ENCODE results near the gene WBP4. TPM values are rescaled to one million over a fixed set of nuclear protein-coding genes. Genes with fewer than 3 reads are reported as not detected.
A peak's percentile ranks its signal among the peaks of the same experiment; 100 is the strongest.

The WBP4 gene
- total RNA-seq, 1 experiment from 2014 or later, result 10.0 TPM

DNA sequence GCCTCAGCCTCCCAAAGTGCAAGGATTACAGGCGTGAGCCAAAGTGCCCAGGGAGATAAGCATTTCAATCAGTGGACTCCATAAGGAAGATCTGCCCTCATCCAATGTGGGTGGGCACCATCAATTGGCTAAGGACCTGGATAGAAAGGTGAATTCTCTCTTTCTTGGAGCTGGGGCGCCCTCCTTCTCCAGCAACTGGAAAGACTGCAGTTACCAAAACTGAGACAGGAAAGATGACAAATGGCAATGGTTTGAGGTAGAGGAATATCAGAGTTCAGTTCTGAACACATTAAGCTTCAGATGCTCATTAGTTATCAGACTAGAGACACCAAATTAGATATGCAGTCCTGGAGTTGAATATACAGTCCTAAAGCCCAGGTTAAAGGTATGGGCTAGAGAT, 31.7 kb upstream of the WBP4 start:
- Histone ChIP-seq H3K36me3 (ENCODE audit: control insufficient read depth, insufficient read depth, low read length) (no peaks in the 10 kb centered on the region), H3K27me3 (ENCODE audit: control insufficient read depth, insufficient read depth, low read length) (no peaks in the 10 kb centered on the region), H3K4me1 (ENCODE audit: control insufficient read depth, insufficient read depth, low read length) (0 out of 2 replicates have a peak, but pooled peaks cover 2% of the 10 kb centered on the region), H3K27ac (ENCODE audit: low read length) (no peak overlapping the region), H3K9me3 (ENCODE audit: control insufficient read depth, insufficient read depth, low read depth, low read length) (no peaks in the 10 kb centered on the region), H3K4me3 (ENCODE audit: low read depth in 2 of 2, low read length in 2 of 2) (no peak overlapping the region)
- POLR2A ChIA-PET, result no interaction called here
- TF ChIP-seq TCF7L2 (IDR thresholded peaks at IDR 0.05; ENCODE audit: low read depth, low read length) (no peak), CTCF (IDR thresholded peaks at IDR 0.05) (peak; percentile 24; the same call in 1 of the 2 replicates)
- ATAC-seq (no peak), DNase-seq (ENCODE audit: low read depth, low spot score) (no peak)
- CTCF ChIA-PET, result no interaction called here
- intact Hi-C loops (cut with micrococcal nuclease; ENCODE audit: unreplicated experiment), result no loop called here
- in situ Hi-C loops (cut with HindIII; ENCODE audit: low pct_unique_long_range_greater_than_20kb, low sequenced_read_pairs), result no loop called here
- BruUV-seq (replicated peaks), result no TSS peak

DNA sequence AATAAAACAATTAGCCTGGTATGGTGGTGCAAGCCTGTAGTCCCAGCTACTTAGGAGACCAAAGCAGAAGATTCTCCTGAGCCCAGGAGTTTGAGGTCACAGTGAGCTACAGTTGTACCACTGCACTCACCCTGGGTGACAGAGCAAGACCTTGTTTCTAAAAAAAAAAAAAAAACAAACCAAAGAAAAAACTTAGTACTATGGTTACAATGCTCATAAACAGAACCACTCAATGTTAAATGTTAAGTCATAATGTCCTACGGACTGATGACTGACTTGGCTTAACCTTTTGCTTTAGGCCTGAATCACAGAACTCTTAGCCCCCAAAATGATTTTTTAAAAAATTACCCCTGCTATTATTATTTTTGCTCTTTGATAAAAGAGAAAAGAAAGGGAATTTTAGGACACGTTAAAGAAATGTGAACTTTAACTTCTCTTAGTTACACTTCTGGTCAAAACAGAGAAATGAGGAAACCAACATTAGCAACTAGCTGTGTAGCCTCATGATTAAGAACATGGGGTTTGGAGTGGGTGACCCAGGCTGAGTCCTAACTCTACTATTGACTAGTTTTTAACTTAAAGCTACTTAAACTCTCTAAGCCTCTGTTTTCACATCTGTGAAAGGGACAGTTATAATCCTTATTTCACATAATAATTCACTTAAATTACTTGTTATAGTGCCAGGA, 28.5 kb upstream of the WBP4 start:
- in situ Hi-C loops (cut with HindIII; ENCODE audit: low pct_unique_long_range_greater_than_20kb, low sequenced_read_pairs) (no loop called here), intact Hi-C loops (cut with micrococcal nuclease; ENCODE audit: unreplicated experiment) (no loop called here)
- H3K4me1 ChIP-seq (ENCODE audit: control insufficient read depth, insufficient read depth, low read length), result no peaks in the 10 kb centered on the region
- H3K9me3 ChIP-seq (ENCODE audit: control insufficient read depth, insufficient read depth, low read depth, low read length), result no peaks in the 10 kb centered on the region
- TF ChIP-seq SIN3A (IDR thresholded peaks at IDR 0.05; ENCODE audit: borderline replicate concordance, insufficient read depth, low read depth, low read length) (no peak), REST (IDR thresholded peaks at IDR 0.05; ENCODE audit: insufficient read depth in 1 of 2, low read depth in 2 of 2, low read length in 1 of 2) (no peak), POLR2AphosphoS5 (IDR thresholded peaks at IDR 0.05; ENCODE audit: low read depth, low read length) (no peak), TCF7L2 (IDR thresholded peaks at IDR 0.05; ENCODE audit: low read depth, low read length) (no peak), CTCF (IDR thresholded peaks at IDR 0.05) (no peak)
- BruUV-seq (replicated peaks), result no TSS peak
- DNase-seq (ENCODE audit: low read depth, low spot score) (no peak), ATAC-seq (no peak)
- no peaks in the 10 kb centered on the region for H3K27me3 ChIP-seq (ENCODE audit: control insufficient read depth, insufficient read depth, low read length)
- no peak overlapping the region for H3K4me3 ChIP-seq (ENCODE audit: low read depth in 2 of 2, low read length in 2 of 2)
- no peaks in the 10 kb centered on the region for H3K36me3 ChIP-seq (ENCODE audit: control insufficient read depth, insufficient read depth, low read length)
- ChIA-PET CTCF (no interaction called here), POLR2A (no interaction called here)
- no peak overlapping the region for H3K27ac ChIP-seq (ENCODE audit: low read length)

All from Panc1 (cell line).